ENCODE measurements around the gene ZNF787. TPM values are rescaled to one million over a fixed set of nuclear protein-coding genes. Genes with fewer than 3 reads are reported as not detected.

Gene ZNF787
- total and polyA plus RNA-seq, 10 of the 15 experiments (the other 5 are each of a cell fraction or from before 2014, with no cell fraction given) = 0.23 to 39.9 (median 4.1) TPM

- H4K20me1 ChIP-seq (ENCODE audit: control insufficient read depth, insufficient read depth) = no peaks in the 10 kb centered on the region
- DNase-seq (ENCODE audit: low read depth, low spot score) (no peak), FAIRE-seq (no peak), ATAC-seq (no peak)
- peaks cover 0 to 28% of the 10 kb centered on the region in 2 experiments; a peak in 3 of 4 replicates for H3K36me3 ChIP-seq (ENCODE audit: control insufficient read depth in 2 of 2, insufficient read depth in 2 of 2, low read length in 1 of 2)
- POLR2A ChIA-PET = no interaction called here
- H3K9ac ChIP-seq (ENCODE audit: control insufficient read depth, insufficient read depth, low read length) = no peak overlapping the region
- SMC1A ChIA-PET (ENCODE audit: uncharacterized antibody, unreplicated experiment) = no interaction called here
- H2AFZ ChIP-seq (ENCODE audit: control insufficient read depth, low read depth, low read length) = no peak overlapping the region
- CTCF ChIA-PET = interaction anchor here (1.3 kb wide), 1 partner anchor 37 kb away, joined by 3 read pairs; no protein-coding TSS in a partner anchor
- H3K9me3 ChIP-seq (replicated peaks; ENCODE audit: control insufficient read depth, insufficient read depth, low read length) = no peaks in the 10 kb centered on the region
- in situ Hi-C loops (cut with MboI) = no loop called here
- intact Hi-C loops (cut with micrococcal nuclease; ENCODE audit: unreplicated experiment) = no loop called here
- RAD21 ChIA-PET (ENCODE audit: unreplicated experiment) = no interaction called here
- no peaks in the 10 kb centered on the region for H3K27me3 ChIP-seq (replicated peaks in 1 of 2; ENCODE audit: control insufficient read depth in 2 of 2, insufficient read depth in 2 of 2, low read length in 1 of 2)
- 91% methylated on average over 17 of the region's 20 CpGs for WGBS (ENCODE audit: insufficient coverage, insufficient replicate concordance, low lambda C conversion rate, missing lambda C conversion rate)
- H3K4me3 ChIP-seq = no peak overlapping the region
- no peak overlapping the region for H3K4me2 ChIP-seq (ENCODE audit: control insufficient read depth, insufficient read depth)
- H3K4me1 ChIP-seq (ENCODE audit: control insufficient read depth, insufficient read depth, low read length) = no peaks in the 10 kb centered on the region; the same call in 1 of the 2 replicates
- peaks cover 28% of the 10 kb centered on the region for H3K79me2 ChIP-seq (ENCODE audit: control insufficient read depth, insufficient read depth, low read length)
- BruUV-seq (replicated peaks) = no TSS peak
- no peak overlapping the region for H3K27ac ChIP-seq (ENCODE audit: control insufficient read depth, insufficient read depth)
- TF ChIP-seq SRF (IDR thresholded peaks at IDR 0.05; ENCODE audit: low read depth in 2 of 2, low read length in 2 of 2) (no peak), FOS (IDR thresholded peaks at IDR 0.05; ENCODE audit: borderline replicate concordance, extremely low read depth, insufficient read length) (no peak), SUPT20H (IDR thresholded peaks at IDR 0.05; ENCODE audit: borderline replicate concordance, control insufficient read depth, low read depth, low read length) (no peak), SMC3 (IDR thresholded peaks at IDR 0.05; ENCODE audit: borderline replicate concordance, low read length) (no peak), IKZF2 (IDR thresholded peaks at IDR 0.05) (no peak), HDAC2 (IDR thresholded peaks at IDR 0.05) (no peak), NR2C2 (IDR thresholded peaks at IDR 0.05; ENCODE audit: borderline replicate concordance, control insufficient read depth, insufficient read length, low read depth) (no peak), RCOR1 (conservative IDR thresholded peaks at IDR 0.05; ENCODE audit: low read depth, low read length) (no peak), CHD1 (IDR thresholded peaks at IDR 0.05; ENCODE audit: low read depth, low read length) (no peak), EGR1 (IDR thresholded peaks at IDR 0.05; ENCODE audit: borderline replicate concordance in 1 of 2, low read depth in 2 of 2, low read length in 2 of 2) (no peak)
- TF ChIP-seq, protein P1, sequence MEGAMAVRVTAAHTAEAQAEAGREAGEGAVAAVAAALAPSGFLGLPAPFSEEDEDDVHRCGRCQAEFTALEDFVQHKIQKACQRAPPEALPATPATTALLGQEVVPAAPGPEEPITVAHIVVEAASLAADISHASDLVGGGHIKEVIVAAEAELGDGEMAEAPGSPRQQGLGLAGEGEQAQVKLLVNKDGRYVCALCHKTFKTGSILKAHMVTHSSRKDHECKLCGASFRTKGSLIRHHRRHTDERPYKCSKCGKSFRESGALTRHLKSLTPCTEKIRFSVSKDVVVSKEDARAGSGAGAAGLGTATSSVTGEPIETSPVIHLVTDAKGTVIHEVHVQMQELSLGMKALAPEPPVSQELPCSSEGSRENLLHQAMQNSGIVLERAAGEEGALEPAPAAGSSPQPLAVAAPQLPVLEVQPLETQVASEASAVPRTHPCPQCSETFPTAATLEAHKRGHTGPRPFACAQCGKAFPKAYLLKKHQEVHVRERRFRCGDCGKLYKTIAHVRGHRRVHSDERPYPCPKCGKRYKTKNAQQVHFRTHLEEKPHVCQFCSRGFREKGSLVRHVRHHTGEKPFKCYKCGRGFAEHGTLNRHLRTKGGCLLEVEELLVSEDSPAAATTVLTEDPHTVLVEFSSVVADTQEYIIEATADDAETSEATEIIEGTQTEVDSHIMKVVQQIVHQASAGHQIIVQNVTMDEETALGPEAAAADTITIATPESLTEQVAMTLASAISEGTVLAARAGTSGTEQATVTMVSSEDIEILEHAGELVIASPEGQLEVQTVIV (IDR thresholded peaks at IDR 0.05; ENCODE audit: borderline replicate concordance, partially characterized antibody) = no peak
- TF ChIP-seq, protein P2, sequence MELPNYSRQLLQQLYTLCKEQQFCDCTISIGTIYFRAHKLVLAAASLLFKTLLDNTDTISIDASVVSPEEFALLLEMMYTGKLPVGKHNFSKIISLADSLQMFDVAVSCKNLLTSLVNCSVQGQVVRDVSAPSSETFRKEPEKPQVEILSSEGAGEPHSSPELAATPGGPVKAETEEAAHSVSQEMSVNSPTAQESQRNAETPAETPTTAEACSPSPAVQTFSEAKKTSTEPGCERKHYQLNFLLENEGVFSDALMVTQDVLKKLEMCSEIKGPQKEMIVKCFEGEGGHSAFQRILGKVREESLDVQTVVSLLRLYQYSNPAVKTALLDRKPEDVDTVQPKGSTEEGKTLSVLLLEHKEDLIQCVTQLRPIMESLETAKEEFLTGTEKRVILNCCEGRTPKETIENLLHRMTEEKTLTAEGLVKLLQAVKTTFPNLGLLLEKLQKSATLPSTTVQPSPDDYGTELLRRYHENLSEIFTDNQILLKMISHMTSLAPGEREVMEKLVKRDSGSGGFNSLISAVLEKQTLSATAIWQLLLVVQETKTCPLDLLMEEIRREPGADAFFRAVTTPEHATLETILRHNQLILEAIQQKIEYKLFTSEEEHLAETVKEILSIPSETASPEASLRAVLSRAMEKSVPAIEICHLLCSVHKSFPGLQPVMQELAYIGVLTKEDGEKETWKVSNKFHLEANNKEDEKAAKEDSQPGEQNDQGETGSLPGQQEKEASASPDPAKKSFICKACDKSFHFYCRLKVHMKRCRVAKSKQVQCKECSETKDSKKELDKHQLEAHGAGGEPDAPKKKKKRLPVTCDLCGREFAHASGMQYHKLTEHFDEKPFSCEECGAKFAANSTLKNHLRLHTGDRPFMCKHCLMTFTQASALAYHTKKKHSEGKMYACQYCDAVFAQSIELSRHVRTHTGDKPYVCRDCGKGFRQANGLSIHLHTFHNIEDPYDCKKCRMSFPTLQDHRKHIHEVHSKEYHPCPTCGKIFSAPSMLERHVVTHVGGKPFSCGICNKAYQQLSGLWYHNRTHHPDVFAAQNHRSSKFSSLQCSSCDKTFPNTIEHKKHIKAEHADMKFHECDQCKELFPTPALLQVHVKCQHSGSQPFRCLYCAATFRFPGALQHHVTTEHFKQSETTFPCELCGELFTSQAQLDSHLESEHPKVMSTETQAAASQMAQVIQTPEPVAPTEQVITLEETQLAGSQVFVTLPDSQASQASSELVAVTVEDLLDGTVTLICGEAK (IDR thresholded peaks at IDR 0.05; ENCODE audit: borderline replicate concordance) = no peak
- TF ChIP-seq, protein P3, sequence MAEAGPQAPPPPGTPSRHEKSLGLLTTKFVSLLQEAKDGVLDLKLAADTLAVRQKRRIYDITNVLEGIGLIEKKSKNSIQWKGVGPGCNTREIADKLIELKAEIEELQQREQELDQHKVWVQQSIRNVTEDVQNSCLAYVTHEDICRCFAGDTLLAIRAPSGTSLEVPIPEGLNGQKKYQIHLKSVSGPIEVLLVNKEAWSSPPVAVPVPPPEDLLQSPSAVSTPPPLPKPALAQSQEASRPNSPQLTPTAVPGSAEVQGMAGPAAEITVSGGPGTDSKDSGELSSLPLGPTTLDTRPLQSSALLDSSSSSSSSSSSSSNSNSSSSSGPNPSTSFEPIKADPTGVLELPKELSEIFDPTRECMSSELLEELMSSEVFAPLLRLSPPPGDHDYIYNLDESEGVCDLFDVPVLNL (IDR thresholded peaks at IDR 0.05; ENCODE audit: low read depth, low read length) = no peak
- TF ChIP-seq, protein P4, sequence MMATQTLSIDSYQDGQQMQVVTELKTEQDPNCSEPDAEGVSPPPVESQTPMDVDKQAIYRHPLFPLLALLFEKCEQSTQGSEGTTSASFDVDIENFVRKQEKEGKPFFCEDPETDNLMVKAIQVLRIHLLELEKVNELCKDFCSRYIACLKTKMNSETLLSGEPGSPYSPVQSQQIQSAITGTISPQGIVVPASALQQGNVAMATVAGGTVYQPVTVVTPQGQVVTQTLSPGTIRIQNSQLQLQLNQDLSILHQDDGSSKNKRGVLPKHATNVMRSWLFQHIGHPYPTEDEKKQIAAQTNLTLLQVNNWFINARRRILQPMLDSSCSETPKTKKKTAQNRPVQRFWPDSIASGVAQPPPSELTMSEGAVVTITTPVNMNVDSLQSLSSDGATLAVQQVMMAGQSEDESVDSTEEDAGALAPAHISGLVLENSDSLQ (IDR thresholded peaks at IDR 0.05) = no peak
These were observed 18.0 kb downstream of the ZNF787 start for GRCh38 chr19:56103027-56103614.

Measured in GM12878 (cell line).